ENCODE measurements around the gene COMTD1. TPM values are rescaled to one million over a fixed set of nuclear protein-coding genes. Genes with fewer than 3 reads are reported as not detected.

Gene COMTD1
- total RNA-seq, 1 donor from 2014 or later, result 8.9 TPM

DNA sequence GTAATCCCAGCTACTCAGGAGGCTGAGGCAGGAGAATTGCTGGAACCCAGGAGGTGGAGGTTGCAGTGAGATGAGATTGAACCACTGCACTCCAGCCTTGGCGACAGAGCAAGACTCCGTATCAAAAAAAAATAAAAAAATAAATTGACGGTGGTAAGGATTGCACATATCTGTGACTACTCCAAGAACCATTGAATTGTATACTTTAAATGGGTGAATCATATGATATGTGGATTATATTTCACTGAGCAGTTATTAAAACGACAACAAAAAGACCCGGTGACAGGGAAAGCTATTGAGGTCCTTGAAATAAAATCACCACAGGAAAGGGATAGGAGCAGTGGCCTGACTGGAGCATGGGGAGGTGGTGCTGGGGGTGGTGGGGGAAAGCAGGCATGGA is 31.2 kb upstream of the COMTD1 start:
- no peak for DNase-seq (ENCODE audit: low spot score)
- H3K4me3 Mint-ChIP-seq (ENCODE audit: unreplicated experiment), result no peak overlapping the region
- H3K36me3 Mint-ChIP-seq (ENCODE audit: low read depth, unreplicated experiment), result no peaks in the 10 kb centered on the region
- H3K27ac Mint-ChIP-seq (ENCODE audit: unreplicated experiment), result no peak overlapping the region
- TF ChIP-seq, protein P1, sequence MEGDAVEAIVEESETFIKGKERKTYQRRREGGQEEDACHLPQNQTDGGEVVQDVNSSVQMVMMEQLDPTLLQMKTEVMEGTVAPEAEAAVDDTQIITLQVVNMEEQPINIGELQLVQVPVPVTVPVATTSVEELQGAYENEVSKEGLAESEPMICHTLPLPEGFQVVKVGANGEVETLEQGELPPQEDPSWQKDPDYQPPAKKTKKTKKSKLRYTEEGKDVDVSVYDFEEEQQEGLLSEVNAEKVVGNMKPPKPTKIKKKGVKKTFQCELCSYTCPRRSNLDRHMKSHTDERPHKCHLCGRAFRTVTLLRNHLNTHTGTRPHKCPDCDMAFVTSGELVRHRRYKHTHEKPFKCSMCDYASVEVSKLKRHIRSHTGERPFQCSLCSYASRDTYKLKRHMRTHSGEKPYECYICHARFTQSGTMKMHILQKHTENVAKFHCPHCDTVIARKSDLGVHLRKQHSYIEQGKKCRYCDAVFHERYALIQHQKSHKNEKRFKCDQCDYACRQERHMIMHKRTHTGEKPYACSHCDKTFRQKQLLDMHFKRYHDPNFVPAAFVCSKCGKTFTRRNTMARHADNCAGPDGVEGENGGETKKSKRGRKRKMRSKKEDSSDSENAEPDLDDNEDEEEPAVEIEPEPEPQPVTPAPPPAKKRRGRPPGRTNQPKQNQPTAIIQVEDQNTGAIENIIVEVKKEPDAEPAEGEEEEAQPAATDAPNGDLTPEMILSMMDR (IDR thresholded peaks at IDR 0.05; ENCODE audit: unreplicated experiment), result no peak
- H3K27me3 Mint-ChIP-seq (ENCODE audit: unreplicated experiment), result no peaks in the 10 kb centered on the region
- no peaks in the 10 kb centered on the region for H3K9me3 Mint-ChIP-seq (ENCODE audit: unreplicated experiment)
- no peaks in the 10 kb centered on the region for H3K4me1 Mint-ChIP-seq (ENCODE audit: unreplicated experiment)

- TF ChIP-seq, protein P1 (IDR thresholded peaks at IDR 0.05; ENCODE audit: unreplicated experiment), result no peak
- H3K9me3 Mint-ChIP-seq (ENCODE audit: unreplicated experiment), result no peaks in the 10 kb centered on the region
- H3K4me1 Mint-ChIP-seq (ENCODE audit: unreplicated experiment), result no peaks in the 10 kb centered on the region
- no peaks in the 10 kb centered on the region for H3K36me3 Mint-ChIP-seq (ENCODE audit: low read depth, unreplicated experiment)
- no peak for DNase-seq (ENCODE audit: low spot score)
- no peaks in the 10 kb centered on the region for H3K27me3 Mint-ChIP-seq (ENCODE audit: unreplicated experiment)
- no peak overlapping the region for H3K27ac Mint-ChIP-seq (ENCODE audit: unreplicated experiment)
- H3K4me3 Mint-ChIP-seq (ENCODE audit: unreplicated experiment), result no peak overlapping the region
Measured at GRCh38 chr10:75265856-75266255, 30.1 kb upstream of the COMTD1 start.

- H3K9me3 Mint-ChIP-seq (ENCODE audit: unreplicated experiment), result no peaks in the 10 kb centered on the region
- H3K4me1 Mint-ChIP-seq (ENCODE audit: unreplicated experiment), result no peaks in the 10 kb centered on the region
- no peak for DNase-seq (ENCODE audit: low spot score)
- H3K4me3 Mint-ChIP-seq (ENCODE audit: unreplicated experiment), result no peak overlapping the region
- H3K27me3 Mint-ChIP-seq (ENCODE audit: unreplicated experiment), result no peaks in the 10 kb centered on the region
- no peak overlapping the region for H3K27ac Mint-ChIP-seq (ENCODE audit: unreplicated experiment)
- H3K36me3 Mint-ChIP-seq (ENCODE audit: low read depth, unreplicated experiment), result peaks cover 4% of the 10 kb centered on the region
- TF ChIP-seq, protein P1 (IDR thresholded peaks at IDR 0.05; ENCODE audit: unreplicated experiment), result no peak
Measured at GRCh38 chr10:75263806-75264205, 28.0 kb upstream of the COMTD1 start.

- no peak for DNase-seq (ENCODE audit: low spot score)
- Mint-ChIP-seq H3K27me3 (ENCODE audit: unreplicated experiment) (no peaks in the 10 kb centered on the region), H3K9me3 (ENCODE audit: unreplicated experiment) (no peaks in the 10 kb centered on the region), H3K27ac (ENCODE audit: unreplicated experiment) (no peak overlapping the region), H3K36me3 (ENCODE audit: low read depth, unreplicated experiment) (peaks cover 4% of the 10 kb centered on the region), H3K4me1 (ENCODE audit: unreplicated experiment) (no peaks in the 10 kb centered on the region), H3K4me3 (ENCODE audit: unreplicated experiment) (no peak overlapping the region)
- TF ChIP-seq, protein P1 (IDR thresholded peaks at IDR 0.05; ENCODE audit: unreplicated experiment), result no peak
Measured at GRCh38 chr10:75261813-75262705, 26.3 kb upstream of the COMTD1 start.

DNA sequence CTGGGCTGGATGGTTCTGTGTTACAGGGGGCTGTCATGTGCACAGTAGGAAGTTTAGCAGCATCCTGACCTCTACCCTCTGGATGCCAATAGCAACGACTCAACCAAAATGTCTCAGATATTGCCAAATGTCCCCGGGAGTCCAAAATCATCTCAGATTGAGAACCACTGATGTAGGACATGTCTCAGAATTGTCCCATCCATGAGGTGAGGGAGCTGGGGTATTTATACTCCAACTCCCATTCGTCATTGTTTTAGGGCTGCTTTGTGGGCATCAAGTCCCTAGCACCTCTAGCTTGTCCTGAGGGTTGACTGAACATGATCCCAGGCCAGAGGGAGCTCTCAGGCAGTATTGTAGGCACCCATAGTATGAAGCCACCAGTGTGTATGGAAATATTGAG is 25.2 kb upstream of the COMTD1 start:
- no peak overlapping the region for H3K27ac Mint-ChIP-seq (ENCODE audit: unreplicated experiment)
- no peak for DNase-seq (ENCODE audit: low spot score)
- no peak overlapping the region for H3K4me3 Mint-ChIP-seq (ENCODE audit: unreplicated experiment)
- no peaks in the 10 kb centered on the region for H3K4me1 Mint-ChIP-seq (ENCODE audit: unreplicated experiment)
- no peaks in the 10 kb centered on the region for H3K9me3 Mint-ChIP-seq (ENCODE audit: unreplicated experiment)
- peaks cover 4% of the 10 kb centered on the region for H3K36me3 Mint-ChIP-seq (ENCODE audit: low read depth, unreplicated experiment)
- TF ChIP-seq, protein P1 (IDR thresholded peaks at IDR 0.05; ENCODE audit: unreplicated experiment), result no peak
- H3K27me3 Mint-ChIP-seq (ENCODE audit: unreplicated experiment), result no peaks in the 10 kb centered on the region

All from endothelial cell (in vitro differentiated cells).